Measurements from ENCODE around the gene DDX51. TPM values are rescaled to one million over a fixed set of nuclear protein-coding genes. Genes with fewer than 3 reads are reported as not detected.

Gene DDX51
- total RNA-seq, 1 experiment from 2014 or later = 16.2 TPM

DNA sequence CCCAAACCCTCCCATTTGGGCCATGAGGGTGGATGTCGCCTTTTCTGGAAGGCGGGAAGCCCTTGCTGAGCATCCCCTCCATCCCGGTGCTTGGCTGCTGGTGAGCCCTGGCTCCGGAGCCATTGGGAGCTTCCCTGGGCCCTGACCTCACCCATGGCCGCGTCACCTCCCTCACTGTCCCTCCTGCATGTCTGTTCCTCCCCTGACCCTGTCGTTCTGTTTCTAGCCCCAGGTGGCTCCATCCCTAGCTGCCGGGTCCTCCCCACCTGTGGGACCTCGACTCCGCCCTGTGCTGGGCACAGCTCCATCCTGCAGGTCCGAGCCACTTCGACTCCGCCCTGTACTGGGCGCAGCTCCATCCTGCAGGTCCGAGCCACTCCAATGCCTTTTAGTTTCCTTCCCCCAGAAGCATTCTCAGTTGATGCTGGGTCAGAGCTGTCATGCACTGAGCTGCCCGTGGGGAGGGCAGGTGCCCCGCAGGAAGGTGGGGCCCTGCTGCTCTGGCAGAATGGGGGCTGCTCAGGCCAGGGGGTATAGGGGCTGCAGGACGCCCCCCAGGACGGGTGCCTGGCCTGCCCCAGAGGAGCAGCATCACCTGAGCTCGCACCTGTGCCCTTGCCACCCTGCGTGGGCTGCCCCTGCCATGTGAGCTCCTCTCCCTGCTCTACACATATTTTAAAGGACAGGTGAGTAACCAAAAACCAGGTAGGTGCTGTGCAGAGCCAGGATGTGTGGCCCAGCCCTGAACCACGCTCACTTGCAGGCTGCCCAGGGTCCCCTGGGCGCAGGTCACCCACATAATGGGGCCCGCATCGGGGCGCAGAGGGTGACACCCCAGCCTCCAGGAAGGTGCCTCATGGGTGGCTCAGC lies 19.2 kb upstream of the DDX51 start:
- Histone ChIP-seq H3K9me3 (ENCODE audit: insufficient read depth, low read depth) (no peaks in the 10 kb centered on the region), H3K4me1 (replicated peaks; ENCODE audit: insufficient read depth) (no peaks in the 10 kb centered on the region), H3K27ac (no peak overlapping the region), H3K79me2 (ENCODE audit: low read depth) (no peaks in the 10 kb centered on the region), H4K20me1 (ENCODE audit: insufficient read depth) (no peaks in the 10 kb centered on the region; the same call in 1 of the 2 replicates), H3K9me2 (ENCODE audit: insufficient read depth) (no peaks in the 10 kb centered on the region), H3K36me3 (ENCODE audit: low read depth) (no peaks in the 10 kb centered on the region), H3K27me3 (ENCODE audit: insufficient read depth, low read depth) (no peaks in the 10 kb centered on the region), H2AFZ (no peak overlapping the region), H3K4me2 (no peak overlapping the region), H3K4me3 (no peak overlapping the region), H3F3A (ENCODE audit: insufficient read depth, low read depth) (peaks cover 5% of the 10 kb centered on the region; the same call in 1 of the 2 replicates)
- no peak for DNase-seq
- POLR2A ChIA-PET (ENCODE audit: unreplicated experiment) = interaction anchor here (0.7 kb wide), 1 partner anchor 44 kb away, joined by 4 read pairs; no protein-coding TSS in a partner anchor
- TF ChIP-seq EZH2 (IDR thresholded peaks at IDR 0.05; ENCODE audit: low read depth) = no peak
- TF ChIP-seq, protein P1, sequence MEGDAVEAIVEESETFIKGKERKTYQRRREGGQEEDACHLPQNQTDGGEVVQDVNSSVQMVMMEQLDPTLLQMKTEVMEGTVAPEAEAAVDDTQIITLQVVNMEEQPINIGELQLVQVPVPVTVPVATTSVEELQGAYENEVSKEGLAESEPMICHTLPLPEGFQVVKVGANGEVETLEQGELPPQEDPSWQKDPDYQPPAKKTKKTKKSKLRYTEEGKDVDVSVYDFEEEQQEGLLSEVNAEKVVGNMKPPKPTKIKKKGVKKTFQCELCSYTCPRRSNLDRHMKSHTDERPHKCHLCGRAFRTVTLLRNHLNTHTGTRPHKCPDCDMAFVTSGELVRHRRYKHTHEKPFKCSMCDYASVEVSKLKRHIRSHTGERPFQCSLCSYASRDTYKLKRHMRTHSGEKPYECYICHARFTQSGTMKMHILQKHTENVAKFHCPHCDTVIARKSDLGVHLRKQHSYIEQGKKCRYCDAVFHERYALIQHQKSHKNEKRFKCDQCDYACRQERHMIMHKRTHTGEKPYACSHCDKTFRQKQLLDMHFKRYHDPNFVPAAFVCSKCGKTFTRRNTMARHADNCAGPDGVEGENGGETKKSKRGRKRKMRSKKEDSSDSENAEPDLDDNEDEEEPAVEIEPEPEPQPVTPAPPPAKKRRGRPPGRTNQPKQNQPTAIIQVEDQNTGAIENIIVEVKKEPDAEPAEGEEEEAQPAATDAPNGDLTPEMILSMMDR (conservative IDR thresholded peaks at IDR 0.05) = no peak
- intact Hi-C loops (cut with micrococcal nuclease; ENCODE audit: unreplicated experiment) = no loop called here
- no TSS peak for BruUV-seq (replicated peaks)
- CTCF ChIA-PET = interaction anchor here (0.6 kb wide), 1 partner anchor 334 kb away, joined by 3 read pairs; no protein-coding TSS in a partner anchor

GRCh38 chr12:132162508-132163031 lies 18.5 kb upstream of the DDX51 start:
- BruUV-seq (replicated peaks) = no TSS peak
- no peaks in the 10 kb centered on the region for H3K4me1 ChIP-seq (replicated peaks; ENCODE audit: insufficient read depth)
- H3F3A ChIP-seq (ENCODE audit: insufficient read depth, low read depth) = peaks cover 11% of the 10 kb centered on the region; the same call in 1 of the 2 replicates
- H3K79me2 ChIP-seq (ENCODE audit: low read depth) = no peaks in the 10 kb centered on the region
- ChIA-PET CTCF (no interaction called here), POLR2A (ENCODE audit: unreplicated experiment) (interaction anchor here (0.7 to 0.9 kb wide), 2 partner anchors 45 to 251 kb away, joined by 4 to 7 read pairs; no protein-coding TSS in a partner anchor)
- H3K27ac ChIP-seq = no peak overlapping the region
- TF ChIP-seq, protein P1 (conservative IDR thresholded peaks at IDR 0.05) = no peak
- TF ChIP-seq EZH2 (IDR thresholded peaks at IDR 0.05; ENCODE audit: low read depth) = no peak
- no peak for DNase-seq
- H3K4me2 ChIP-seq = no peak overlapping the region
- H4K20me1 ChIP-seq (ENCODE audit: insufficient read depth) = no peaks in the 10 kb centered on the region; the same call in 1 of the 2 replicates
- no peak overlapping the region for H3K4me3 ChIP-seq
- H3K9me3 ChIP-seq (ENCODE audit: insufficient read depth, low read depth) = no peaks in the 10 kb centered on the region
- intact Hi-C loops (cut with micrococcal nuclease; ENCODE audit: unreplicated experiment) = no loop called here
- no peak overlapping the region for H2AFZ ChIP-seq
- H3K9me2 ChIP-seq (ENCODE audit: insufficient read depth) = no peaks in the 10 kb centered on the region
- peaks cover 5% of the 10 kb centered on the region for H3K36me3 ChIP-seq (ENCODE audit: low read depth)
- no peaks in the 10 kb centered on the region for H3K27me3 ChIP-seq (ENCODE audit: insufficient read depth, low read depth)

GRCh38 chr12:132161796-132162507 lies 17.8 kb upstream of the DDX51 start:
- POLR2A ChIA-PET (ENCODE audit: unreplicated experiment) = interaction anchor here (0.9 kb wide), 1 partner anchor 252 kb away, joined by 7 read pairs; no protein-coding TSS in a partner anchor
- H3F3A ChIP-seq (ENCODE audit: insufficient read depth, low read depth) = peaks cover 17% of the 10 kb centered on the region
- no peak for TF ChIP-seq EZH2 (IDR thresholded peaks at IDR 0.05; ENCODE audit: low read depth)
- TF ChIP-seq, protein P1 (conservative IDR thresholded peaks at IDR 0.05) = no peak
- H3K79me2 ChIP-seq (ENCODE audit: low read depth) = no peaks in the 10 kb centered on the region
- no peaks in the 10 kb centered on the region for H3K9me2 ChIP-seq (ENCODE audit: insufficient read depth)
- no peak overlapping the region for H3K4me3 ChIP-seq
- no peaks in the 10 kb centered on the region for H3K9me3 ChIP-seq (ENCODE audit: insufficient read depth, low read depth)
- no peak overlapping the region for H3K27ac ChIP-seq
- no peaks in the 10 kb centered on the region for H3K27me3 ChIP-seq (ENCODE audit: insufficient read depth, low read depth)
- H3K4me2 ChIP-seq = no peak overlapping the region
- no peaks in the 10 kb centered on the region; the same call in 1 of the 2 replicates for H4K20me1 ChIP-seq (ENCODE audit: insufficient read depth)
- CTCF ChIA-PET = interaction anchor here (0.8 kb wide), 1 partner anchor 123 kb away, joined by 20 read pairs; no protein-coding TSS in a partner anchor
- no peak for DNase-seq
- no peaks in the 10 kb centered on the region for H3K4me1 ChIP-seq (replicated peaks; ENCODE audit: insufficient read depth)
- no peak overlapping the region for H2AFZ ChIP-seq
- peaks cover 9% of the 10 kb centered on the region for H3K36me3 ChIP-seq (ENCODE audit: low read depth)
- no TSS peak for BruUV-seq (replicated peaks)
- intact Hi-C loops (cut with micrococcal nuclease; ENCODE audit: unreplicated experiment) = no loop called here

All from PC-9 (cell line).